Measurements from ENCODE around the gene FAM110D. TPM values are rescaled to one million over a fixed set of nuclear protein-coding genes. Genes with fewer than 3 reads are reported as not detected.

FAM110D gene
- total RNA-seq, 1 experiment from 2014 or later, result 0.46 TPM

- Histone ChIP-seq H3K23me2 (ENCODE audit: insufficient read length, low read depth, low read length, poor library complexity, severe bottlenecking) (no peaks in the 10 kb centered on the region), H3K4me1 (ENCODE audit: insufficient read depth, low read length) (no peaks in the 10 kb centered on the region), H2AK5ac (ENCODE audit: insufficient read length, low read length) (no peak overlapping the region), H2BK5ac (ENCODE audit: insufficient read length, low read length) (no peak overlapping the region), H2BK12ac (ENCODE audit: insufficient read length, low read depth, low read length) (no peak overlapping the region), H3K9ac (ENCODE audit: extremely low read depth, insufficient read length, low read length) (no peak overlapping the region), H3K23ac (ENCODE audit: insufficient read length, low read depth, low read length) (no peak overlapping the region), H3K18ac (ENCODE audit: insufficient read length, low read depth, low read length) (no peak overlapping the region), H4K5ac (ENCODE audit: insufficient read length, low read depth, low read length) (no peak overlapping the region), H3K27me3 (ENCODE audit: insufficient read depth, low read length) (no peaks in the 10 kb centered on the region), H3T11ph (ENCODE audit: low read length) (no peak overlapping the region), H2BK15ac (ENCODE audit: low read depth, low read length) (no peak overlapping the region), H2BK120ac (ENCODE audit: low read depth, low read length, poor library complexity, severe bottlenecking) (no peak overlapping the region), H3K4me2 (ENCODE audit: insufficient read depth, insufficient read length, low read length) (no peak overlapping the region), H3K79me1 (ENCODE audit: insufficient read depth, low read depth, low read length, poor library complexity, severe bottlenecking) (no peaks in the 10 kb centered on the region), H3K9me3 (ENCODE audit: control insufficient read depth, low read depth, low read length) (no peaks in the 10 kb centered on the region), H4K20me1 (ENCODE audit: control insufficient read depth, insufficient read depth, insufficient read length) (no peaks in the 10 kb centered on the region), H3K4ac (ENCODE audit: low read depth, low read length) (no peak overlapping the region), H4K91ac (ENCODE audit: insufficient read length, low read depth, low read length) (no peak overlapping the region), H3K27ac (ENCODE audit: insufficient read length, low read depth, low read length) (no peak overlapping the region), H4K8ac (replicated peaks; ENCODE audit: insufficient read length, low read depth, low read length) (no peak overlapping the region), H3K56ac (ENCODE audit: insufficient read length, low read depth, low read length) (no peak overlapping the region), H2BK20ac (ENCODE audit: low read depth, low read length, poor library complexity, severe bottlenecking) (no peak overlapping the region), H3K14ac (ENCODE audit: insufficient read depth, low read length) (no peak overlapping the region), H2AFZ (ENCODE audit: low read length) (no peak overlapping the region), H3K79me2 (ENCODE audit: insufficient read depth, low read length) (no peaks in the 10 kb centered on the region)
- no peak for DNase-seq
- Mint-ChIP-seq H3K27me3 (ENCODE audit: low read depth) (no peaks in the 10 kb centered on the region), H3K27ac (no peak overlapping the region), H3K9me3 (no peaks in the 10 kb centered on the region), H3K4me1 (peaks cover 4 to 10% of the 10 kb centered on the region in 2 experiments; a peak in 3 of 4 replicates), H3K4me3 (no peak overlapping the region), H3K36me3 (ENCODE audit: insufficient read depth in 1 of 3, low read depth in 3 of 3) (peaks cover 0 to 7% (median 0%) of the 10 kb centered on the region in 3 experiments; a peak in 3 of 7 replicates)
- TF ChIP-seq, protein P1, sequence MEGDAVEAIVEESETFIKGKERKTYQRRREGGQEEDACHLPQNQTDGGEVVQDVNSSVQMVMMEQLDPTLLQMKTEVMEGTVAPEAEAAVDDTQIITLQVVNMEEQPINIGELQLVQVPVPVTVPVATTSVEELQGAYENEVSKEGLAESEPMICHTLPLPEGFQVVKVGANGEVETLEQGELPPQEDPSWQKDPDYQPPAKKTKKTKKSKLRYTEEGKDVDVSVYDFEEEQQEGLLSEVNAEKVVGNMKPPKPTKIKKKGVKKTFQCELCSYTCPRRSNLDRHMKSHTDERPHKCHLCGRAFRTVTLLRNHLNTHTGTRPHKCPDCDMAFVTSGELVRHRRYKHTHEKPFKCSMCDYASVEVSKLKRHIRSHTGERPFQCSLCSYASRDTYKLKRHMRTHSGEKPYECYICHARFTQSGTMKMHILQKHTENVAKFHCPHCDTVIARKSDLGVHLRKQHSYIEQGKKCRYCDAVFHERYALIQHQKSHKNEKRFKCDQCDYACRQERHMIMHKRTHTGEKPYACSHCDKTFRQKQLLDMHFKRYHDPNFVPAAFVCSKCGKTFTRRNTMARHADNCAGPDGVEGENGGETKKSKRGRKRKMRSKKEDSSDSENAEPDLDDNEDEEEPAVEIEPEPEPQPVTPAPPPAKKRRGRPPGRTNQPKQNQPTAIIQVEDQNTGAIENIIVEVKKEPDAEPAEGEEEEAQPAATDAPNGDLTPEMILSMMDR (conservative IDR thresholded peaks at IDR 0.05), result no peak
Observed at GRCh38 chr1:26125382-26125781, 33.5 kb upstream of the FAM110D start.

Measured in H9 (cell line).